Right lobe of liver (tissue), 4 donors: ENCODE data around the gene GMDS.

Experiments
- CTCF ChIP-seq, 4 donors: fragments of 200-600 bp in 3 of 4; fragments of 450-650 bp in 1 of 4; IDR thresholded peaks; one replicate each; pipeline versions ENCODE4 v1.5.1 to v1.8.0; 2016 to 2022; ENCODE audit warnings: antibody characterized with exemption in 4 of 4, mild to moderate bottlenecking in 2 of 4
- POLR2A ChIP-seq: fragments of 450-650 bp; IDR thresholded peaks from one replicate; pipeline ENCODE4 v1.6.1; 2017; ENCODE audit warnings: antibody characterized with exemption, mild to moderate bottlenecking
- donor health status: DM: no; HTN: no; CAD: no.
- donor health status: DM: no; HTN: no; CAD: no.
- donor health status: DM: no; HTN: yes; CAD: no.

- no peak for TF ChIP-seq POLR2A
- TF ChIP-seq CTCF (IDR thresholded peaks at IDR 0.05), result no peak
These were observed 619.5 kb downstream of the GMDS start for GRCh38 chr6:1625794-1626435.
